SK-MEL-5 (cell line): Measurements from ENCODE around the gene AMPD3. TPM values are rescaled to one million over a fixed set of nuclear protein-coding genes. Genes with fewer than 3 reads are reported as not detected.

ENCODE experiments used
- DNase-seq: peaks from one replicate; pipeline ENCODE4 v3.0.0-alpha.2; 2016; ENCODE audit warnings: low read depth, low spot score
- in situ Hi-C: cut with HindIII; loops from 2 replicates; pipeline ENCODE4 v1.10.0; 2016; ENCODE audit warnings: low sequenced_read_pairs, high pct_unique_total_duplicates, low pct_unique_long_range_greater_than_20kb
- total RNA-seq: library from RNA; depleted of rRNA; stranded (reverse); fragments of >200 nt; shearing (Covaris generic); gene quantifications from 2 replicates; pipeline ENCODE4 v1.2.3, GENCODE V29; 2014; rRNA removed

The AMPD3 gene
- total RNA-seq, 1 experiment from 2014 or later: 1.8 TPM

DNA sequence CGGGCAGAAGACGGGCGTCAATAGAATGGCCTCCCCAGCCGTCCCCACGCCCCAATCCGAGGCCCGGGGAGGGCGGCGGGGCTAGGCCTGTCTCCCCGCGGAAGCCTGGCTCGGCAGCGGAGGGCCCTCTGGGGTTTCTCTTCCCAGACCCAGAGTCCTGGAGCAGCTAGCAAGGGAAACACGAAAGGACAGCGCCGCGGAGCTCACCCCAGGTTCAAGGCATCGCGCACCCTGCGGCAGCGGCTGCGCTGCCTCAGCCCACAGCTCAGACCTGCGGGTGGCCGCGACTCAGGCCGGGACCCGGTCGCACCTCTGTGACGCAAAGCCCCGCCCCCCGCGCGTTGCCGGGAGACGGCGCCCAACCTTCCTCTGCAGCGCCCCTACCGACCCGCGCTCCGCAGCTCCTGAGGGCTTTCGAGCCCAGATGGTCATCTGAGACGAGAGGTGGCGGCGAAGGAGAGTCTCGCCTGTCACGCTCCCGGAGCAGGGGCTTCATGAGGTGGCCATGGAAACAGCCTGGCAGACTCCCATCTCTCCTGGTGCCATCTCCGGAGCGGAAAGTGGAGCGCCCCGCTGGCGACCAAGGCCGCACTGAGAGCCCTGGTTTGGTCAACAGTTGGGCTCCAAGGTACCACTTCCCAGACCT, 86.0 kb downstream of the AMPD3 start, which contains the start of gene RNF141:
Gene RNF141, minus strand, starts transcription at position 273 of the 646 bp plus-strand sequence. CDS start 7,029 bp downstream, outside the sequence.
- in situ Hi-C loops: no loop called here
- peak; percentile 91 for DNase-seq

DNA sequence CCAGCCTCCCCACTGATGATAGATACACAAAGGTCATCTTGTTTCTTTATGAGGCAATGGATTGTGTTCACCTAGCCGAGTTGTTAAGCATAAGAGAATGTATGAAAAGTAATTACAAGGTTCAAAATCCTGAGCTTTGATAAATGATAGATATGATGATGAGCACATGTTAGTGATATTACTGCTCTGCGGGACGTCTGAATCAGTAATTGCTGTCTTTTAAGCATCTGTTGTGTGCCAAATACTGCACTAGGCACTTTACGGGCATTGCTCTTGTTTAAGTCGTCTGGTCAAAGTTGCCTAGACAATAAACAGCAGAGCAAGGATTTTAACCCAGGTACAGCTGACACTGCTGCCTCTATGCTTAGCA, 86.5 kb downstream of the AMPD3 start:
- in situ Hi-C loops: no loop called here
- no peak for DNase-seq

DNA sequence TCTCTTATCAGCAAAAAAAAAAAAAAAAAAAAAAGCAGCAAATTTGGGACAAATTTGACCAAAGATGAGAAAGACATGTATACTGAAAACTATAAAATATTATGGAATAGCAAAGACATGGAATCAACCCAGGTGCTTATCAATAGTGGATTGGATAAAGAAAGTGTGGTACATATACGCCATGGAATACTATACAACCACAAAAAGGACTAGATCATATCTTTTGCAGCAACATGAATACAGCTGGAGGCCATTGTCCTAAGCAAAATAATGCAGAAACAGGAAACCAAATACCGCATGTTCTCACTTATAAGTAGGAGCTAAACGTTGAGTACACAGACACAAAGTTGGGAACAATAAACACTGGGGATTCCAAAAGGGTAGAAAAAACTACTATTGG, 87.7 kb downstream of the AMPD3 start:
- DNase-seq: no peak
- in situ Hi-C loops: no loop called here

- DNase-seq: no peak
- in situ Hi-C loops: no loop called here
Observed at GRCh38 chr11:10543782-10544181, 88.7 kb downstream of the AMPD3 start.

- in situ Hi-C loops: no loop called here
- no peak for DNase-seq
Observed at GRCh38 chr11:10544491-10545465, 89.7 kb downstream of the AMPD3 start.

DNA sequence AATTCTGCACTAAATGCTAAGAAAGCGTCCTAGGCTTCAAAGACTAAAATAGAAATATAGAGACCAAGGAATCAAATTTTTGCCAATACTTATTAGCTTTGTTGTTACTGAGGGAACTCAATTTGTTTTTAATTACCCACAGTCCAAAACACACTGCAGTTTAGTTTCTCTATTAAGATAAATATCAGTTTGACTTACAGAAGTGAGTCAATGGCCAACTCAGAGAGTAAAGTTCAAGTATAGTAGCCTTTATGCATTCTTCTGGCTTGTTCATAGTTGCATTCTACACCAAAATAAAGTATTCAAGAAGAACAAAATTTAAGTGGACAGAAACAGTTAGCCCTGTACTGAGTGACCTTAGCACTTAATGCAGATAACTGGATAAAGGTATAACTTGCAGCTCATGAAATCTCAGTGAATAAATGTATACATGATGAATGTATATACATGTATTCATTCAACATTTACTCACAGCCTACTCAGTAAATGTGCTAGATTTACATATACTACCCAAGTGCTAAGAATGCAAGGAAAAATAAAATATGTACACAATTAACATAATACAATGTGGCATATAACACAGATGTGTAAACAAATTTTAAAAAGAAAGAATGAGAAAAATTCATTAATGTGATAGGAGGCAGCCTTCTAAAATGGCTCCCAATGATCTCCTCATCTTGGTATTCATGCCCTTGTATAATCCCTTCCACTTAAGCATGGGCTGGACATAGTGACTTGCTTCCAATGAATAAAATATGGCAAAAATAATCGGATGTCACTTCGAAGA, 95.6 kb downstream of the AMPD3 start:
- no peak for DNase-seq
- in situ Hi-C loops: no loop called here

DNA sequence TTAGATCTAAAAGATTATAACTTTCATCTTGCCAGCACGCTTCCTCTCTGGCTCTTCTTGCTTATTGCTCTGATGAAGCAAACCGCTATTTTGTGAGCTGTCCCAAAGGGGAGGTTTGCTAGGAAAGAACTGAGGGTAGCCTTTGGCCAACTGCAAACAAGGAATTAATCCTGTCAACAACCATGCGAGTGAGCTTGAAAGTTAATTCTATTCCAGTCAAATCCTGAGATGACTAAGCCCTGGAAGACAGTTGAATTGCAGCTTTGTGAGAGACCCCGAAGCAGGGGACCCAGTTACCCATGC, 96.2 kb downstream of the AMPD3 start:
- DNase-seq: no peak
- in situ Hi-C loops: no loop called here

DNA sequence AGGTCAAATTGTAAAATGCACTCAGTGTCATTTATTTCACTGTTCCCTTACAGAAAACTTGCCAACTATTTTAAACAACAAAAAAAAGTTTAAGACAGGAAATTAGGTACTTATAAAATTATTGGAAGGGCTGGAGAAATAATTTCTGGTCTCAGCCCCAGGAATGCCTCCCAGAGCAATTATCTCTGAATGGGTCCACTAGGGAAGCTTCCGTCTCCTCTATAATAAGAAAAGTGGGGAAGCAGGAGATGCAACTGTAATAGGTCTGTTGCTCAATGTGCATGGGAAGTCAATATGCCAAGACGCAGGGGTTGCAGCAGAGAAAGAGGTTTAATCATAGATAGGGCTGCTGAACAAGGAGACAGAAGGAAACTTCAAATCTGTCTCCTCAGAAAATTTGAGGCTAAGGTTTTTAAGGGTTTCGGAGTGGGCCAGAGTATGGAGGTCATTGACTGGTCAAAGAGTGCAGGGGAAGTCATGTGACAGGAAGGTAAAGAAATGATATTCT, 96.8 kb downstream of the AMPD3 start:
- DNase-seq: no peak
- in situ Hi-C loops: no loop called here

DNA sequence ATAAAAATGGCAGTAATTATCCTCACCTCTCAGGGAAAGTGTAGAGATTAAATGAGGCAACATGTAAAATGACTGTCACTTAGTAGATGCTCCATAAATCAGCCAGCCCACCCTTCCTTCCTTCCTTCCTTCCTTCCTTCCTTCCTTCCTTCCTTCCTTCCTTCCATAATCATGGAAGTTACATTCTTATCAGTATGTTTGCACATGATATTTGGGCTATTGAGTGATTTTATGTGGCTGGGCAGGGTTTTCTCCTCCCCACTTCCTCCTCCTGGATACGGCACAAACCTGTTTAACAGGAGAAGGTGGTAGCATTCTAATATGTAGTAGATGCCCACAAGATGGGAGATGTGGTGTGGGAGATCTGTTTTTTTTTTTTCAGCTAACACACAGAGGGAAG, 101.5 kb downstream of the AMPD3 start:
- no peak for DNase-seq
- in situ Hi-C loops: no loop called here

Other genes starting within 250 kb of the AMPD3 start
- 27.8 and 29.6 TPM in 2 replicates for gene SBF2, start 161.0 kb upstream of the AMPD3 start, total RNA-seq
- 113 and 114 TPM in 2 replicates for gene ADM, start 150.2 kb upstream of the AMPD3 start, total RNA-seq
- 28.7 and 31.7 TPM in 2 replicates for gene RNF141, start 85.9 kb downstream of the AMPD3 start, total RNA-seq
- gene LYVE1, start 113.4 kb downstream of the AMPD3 start, total RNA-seq: not detected in 2 replicates
- 0.08 and 0.21 TPM in 2 replicates for gene IRAG1, start 238.5 kb downstream of the AMPD3 start, total RNA-seq